PC-9 (cell line): Measurements from ENCODE around the gene EPG5.

Experiments used
- CTCF ChIP-seq: fragments of 200-600 bp; sonication (generic); conservative IDR thresholded peaks from 2 replicates; pipeline ENCODE4 v1.6.1; 2017; ENCODE audit warnings: mixed run types, antibody characterized with exemption, mild to moderate bottlenecking, moderate library complexity
- EZH2 ChIP-seq: fragments of 200-600 bp; sonication (generic); IDR thresholded peaks from 2 replicates; pipeline ENCODE4 v1.8.0; 2017; ENCODE audit warnings: antibody characterized with exemption, low read depth

- TF ChIP-seq CTCF (no peak), EZH2 (no peak)
These were observed 13.1 kb upstream of the EPG5 start for GRCh38 chr18:45980229-45980628.
